Stomach (tissue), 9 donors: Measurements from ENCODE around the gene RERE. TPM values are rescaled to one million over a fixed set of nuclear protein-coding genes. Genes with fewer than 3 reads are reported as not detected.

ENCODE experiments used
- DNase-seq, 2 donors: peaks; one replicate each; pipeline versions ENCODE4 v3.0.0 to v3.0.0-alpha.2; 2013 to 2019
- H3K27ac ChIP-seq, 5 donors: fragments of 200-600 bp in 4 of 5; sonication (generic) in 4 of 5; one replicate each; pipeline ENCODE4 v1.5.1; 2013 to 2019; ENCODE audit warnings: mild to moderate bottlenecking in 1 of 5, moderate library complexity in 1 of 5
- H3K27me3 ChIP-seq, 3 donors: fragments of 200-600 bp; sonication (generic); one replicate each; pipeline ENCODE4 v1.5.1; 2017 to 2019; ENCODE audit warnings: mixed run types in 1 of 3
- H3K36me3 ChIP-seq, 4 donors: fragments of 200-600 bp; sonication (generic); 1 replicate in 3 of 4; 2 replicates in 1 of 4; pipeline ENCODE4 v1.5.1; 2016 to 2019
- H3K4me1 ChIP-seq, 4 donors: fragments of 200-600 bp; sonication (generic); one replicate each; pipeline ENCODE4 v1.5.1; 2016 to 2019
- H3K4me3 ChIP-seq, 4 donors: fragments of 200-600 bp; sonication (generic) in 3 of 4; one replicate each; pipeline ENCODE4 v1.5.1; 2016 to 2019; ENCODE audit warnings: mild to moderate bottlenecking in 1 of 4
- H3K9me3 ChIP-seq, 4 donors: fragments of 200-600 bp; sonication (generic); one replicate each; pipeline ENCODE4 v1.5.1; 2016 to 2019
- CTCF ChIP-seq, 7 experiments: fragments of 450-650 bp in 4 of 7; fragments of 200-600 bp in 3 of 7; sonication (generic) in 3 of 7; IDR thresholded peaks; one replicate each; pipeline ENCODE4 v1.5.1; 2016 to 2019; ENCODE audit warnings: antibody characterized with exemption in 7 of 7, control low read depth in 2 of 7, mild to moderate bottlenecking in 1 of 7
- EP300 ChIP-seq: sonication (generic); formaldehyde crosslinking; IDR thresholded peaks from one replicate; pipeline ENCODE4 v1.6.1; 2017; ENCODE audit warnings: antibody characterized with exemption
- POLR2A ChIP-seq, 4 donors: fragments of 450-650 bp; IDR thresholded peaks; one replicate each; pipeline ENCODE4 v1.6.1; 2016; ENCODE audit warnings: antibody characterized with exemption in 4 of 4, control low read depth in 2 of 4, mild to moderate bottlenecking in 1 of 4, moderate library complexity in 1 of 4
- POLR2AphosphoS5 ChIP-seq, 3 donors: sonication (generic); formaldehyde crosslinking; IDR thresholded peaks; one replicate each; pipeline ENCODE4 v1.6.1; 2016; ENCODE audit warnings: antibody characterized with exemption in 3 of 3
- WGBS, 5 donors: extraction: QIAGEN DNeasy Blood & Tissue Kit in 3 of 5; methylation state at CpG; one replicate each; pipeline versions ENCODE4 v1.1.5 to v1.1.7; 2013 to 2018; 5-methylcytosine and 5-hydroxymethylcytosine counted together
- intact Hi-C: fragments of 100-400 bp; cut with DNase I; formaldehyde crosslinking; loops from one replicate; pipeline ENCODE4 v1.15.1; 2023; ENCODE audit warnings: low total_unique reads
- polyA plus RNA-seq, 3 donors: library from polyadenylated mRNA; stranded (reverse); fragments of 200-250 nt; gene quantifications; one replicate each; pipeline ENCODE4 v1.2.3, GENCODE V29; 2013
- total RNA-seq, 5 donors: library from RNA; depleted of rRNA; stranded (reverse); fragments of >200 nt; gene quantifications; one replicate each; pipeline versions ENCODE4 v1.1.0 to v1.2.3, GENCODE V29; 2014 to 2016
- donor health status: healthy with polysubstance abuse.
- donor health status: Bipolar disorder and iron deficiency.
- donor health status: healthy.

RERE gene
- total and polyA plus RNA-seq, 8 donors = 15.6 to 198 (median 79.3) TPM

GRCh38 chr1:8422510-8423268 lies 394.8 kb downstream of the RERE start:
- Histone ChIP-seq H3K36me3 (peaks cover 6 to 20% (median 19%) of the 10 kb centered on the region in 4 donors), H3K9me3 (no peaks in the 10 kb centered on the region), H3K27ac (peak overlapping the region; percentile 98 to 99 (median 99)), H3K27me3 (no peaks in the 10 kb centered on the region), H3K4me1 (peaks cover 43 to 77% (median 60%) of the 10 kb centered on the region in 4 donors), H3K4me3 (peak overlapping the region; percentile 73 to 93 (median 86))
- TF ChIP-seq CTCF (IDR thresholded peaks at IDR 0.05) (no peak), POLR2A (IDR thresholded peaks at IDR 0.05) (no peak), EP300 (no peak), POLR2AphosphoS5 (IDR thresholded peaks at IDR 0.05) (no peak)
- WGBS, 5 donors = 1 to 2% (median 1%) methylated on average over 19 of the region's 19 CpGs
- intact Hi-C loops = loop anchor here (10.0 kb wide), 1 partner anchor 58 kb away; no protein-coding TSS in a partner anchor
- DNase-seq = peak in 1 of 2 donors; percentile 58

- TF ChIP-seq POLR2AphosphoS5 (IDR thresholded peaks at IDR 0.05) (no peak), EP300 (no peak), POLR2A (IDR thresholded peaks at IDR 0.05) (no peak), CTCF (IDR thresholded peaks at IDR 0.05) (no peak)
- no peak for DNase-seq
Observed at GRCh38 chr1:8421721-8422120, 395.7 kb downstream of the RERE start.

GRCh38 chr1:8420318-8420717 lies 397.1 kb downstream of the RERE start:
- Histone ChIP-seq H3K9me3 (no peaks in the 10 kb centered on the region), H3K27ac (peak overlapping the region; percentile 16 to 99 (median 99)), H3K27me3 (no peaks in the 10 kb centered on the region), H3K4me1 (peaks cover 62 to 82% (median 71%) of the 10 kb centered on the region in 4 donors), H3K36me3 (peaks cover 6 to 35% (median 28%) of the 10 kb centered on the region in 4 donors), H3K4me3 (peak overlapping the region; percentile 73 to 93 (median 86))
- peak in 1 of 2 donors; percentile 56 for DNase-seq
- intact Hi-C loops = loop anchor here (10.0 kb wide), 1 partner anchor 56 kb away; no protein-coding TSS in a partner anchor
- TF ChIP-seq CTCF (IDR thresholded peaks at IDR 0.05) (no peak), POLR2AphosphoS5 (IDR thresholded peaks at IDR 0.05) (peak in 1 of 3 donors; percentile 4)

More at GRCh38 chr1:8421721-8422120, 395.7 kb downstream of the RERE start:
- peaks cover 6 to 29% (median 22%) of the 10 kb centered on the region in 4 donors for H3K36me3 ChIP-seq
- peaks cover 53 to 80% (median 64%) of the 10 kb centered on the region in 4 donors for H3K4me1 ChIP-seq
- WGBS, 5 donors = 23 to 30% (median 25%) methylated on average over 6 of the region's 6 CpGs
- peak overlapping the region; percentile 67 to 99 (median 99) for H3K27ac ChIP-seq
- no peaks in the 10 kb centered on the region for H3K27me3 ChIP-seq
- intact Hi-C loops = loop anchor here (10.0 kb wide), 1 partner anchor 57 kb away; no protein-coding TSS in a partner anchor
- H3K4me3 ChIP-seq = peak overlapping the region; percentile 73 to 93 (median 86)
- H3K9me3 ChIP-seq = no peaks in the 10 kb centered on the region

GRCh38 chr1:8419861-8420260 lies 397.6 kb downstream of the RERE start:
- H3K27ac ChIP-seq = peak overlapping the region; percentile 49 to 99 (median 99)
- DNase-seq = no peak
- intact Hi-C loops = loop anchor here (10.0 kb wide), 1 partner anchor 55 kb away; no protein-coding TSS in a partner anchor
- peak overlapping the region in 3 of 4 donors; percentile 73 to 93 (median 81) for H3K4me3 ChIP-seq
- H3K4me1 ChIP-seq = peaks cover 62 to 82% (median 71%) of the 10 kb centered on the region in 4 donors
- H3K9me3 ChIP-seq = no peaks in the 10 kb centered on the region
- H3K27me3 ChIP-seq = no peaks in the 10 kb centered on the region
- TF ChIP-seq POLR2A (IDR thresholded peaks at IDR 0.05) (no peak), CTCF (IDR thresholded peaks at IDR 0.05) (no peak), POLR2AphosphoS5 (IDR thresholded peaks at IDR 0.05) (no peak), EP300 (no peak)
- WGBS, 5 donors = 38 to 53% (median 43%) methylated on average over 3 of the region's 3 CpGs
- H3K36me3 ChIP-seq = peaks cover 6 to 35% (median 28%) of the 10 kb centered on the region in 4 donors
